Endothelial cell of umbilical vein (primary cell): Measurements from ENCODE around the gene MECP2. TPM values are rescaled to one million over a fixed set of nuclear protein-coding genes. Genes with fewer than 3 reads are reported as not detected.

Experiments used
- BruUV-seq: library from RNA; stranded (reverse); fragments of 400-500 nt; replicated peaks from 2 replicates; lab custom pipeline; 2021; lab: Mats Ljungman, UMichigan
- CTCF ChIA-PET: fragments of 300-600, 350-600 bp; sonication (Branson Sonifier 250); formaldehyde crosslinking; loops from one replicate; lab custom pipeline; 2021; ENCODE audit warnings: antibody characterized with exemption, inconsistent platforms; lab: Charles Lee
- POLR2A ChIA-PET: fragments of 300-600, 350-600 bp; sonication (Branson Sonifier 250); formaldehyde crosslinking; loops from one replicate; lab custom pipeline; 2021; ENCODE audit warnings: antibody characterized with exemption, inconsistent platforms; lab: Charles Lee
- DNase-seq: peaks from one replicate; pipeline ENCODE4 v3.0.0-alpha.2; 2011; ENCODE audit warnings: low read depth, low spot score
- FAIRE-seq: peaks from 2 replicates; lab custom pipeline; 2011; peaks lifted over from hg19 to GRCh38; lab: Jason Lieb, UNC
- H2AFZ ChIP-seq: 2 replicates; pipeline ENCODE4 v1.6.0; 2012; ENCODE audit warnings: low read depth, low read length, control low read depth, inconsistent platforms
- H3K27ac ChIP-seq: 2 replicates; pipeline ENCODE4 v1.5.1; 2011; ENCODE audit warnings: low read depth, mild to moderate bottlenecking, control low read depth, low read length, moderate library complexity; ENCODE audit not compliant: insufficient read depth
- H3K27me3 ChIP-seq, 2 experiments: 2 replicates each; pipeline versions ENCODE4 v1.6.0 to v1.6.1; 2011; ENCODE audit warnings: low read length in 2 of 2, mixed read lengths in 1 of 2; ENCODE audit not compliant: control insufficient read depth in 2 of 2, insufficient read depth in 2 of 2
- H3K36me3 ChIP-seq, 2 experiments: 2 replicates in 1 of 2; 3 replicates in 1 of 2; pipeline ENCODE4 v1.5.1; 2011; ENCODE audit warnings: low read length in 2 of 2, mild to moderate bottlenecking in 1 of 2, moderate library complexity in 1 of 2; ENCODE audit not compliant: control insufficient read depth in 2 of 2, insufficient read depth in 2 of 2; ENCODE audit errors: extremely low read depth in 1 of 2
- H3K4me1 ChIP-seq: 3 replicates; pipeline ENCODE4 v1.5.1; 2011; ENCODE audit warnings: mild to moderate bottlenecking, low read length; ENCODE audit not compliant: control insufficient read depth, insufficient read depth; ENCODE audit errors: extremely low read depth
- H3K4me2 ChIP-seq: 2 replicates; pipeline ENCODE4 v1.6.1; 2011; ENCODE audit warnings: low read length, control low read depth, mixed read lengths; ENCODE audit not compliant: insufficient read depth
- H3K4me3 ChIP-seq, 3 experiments: fragments of 200-600 bp in 1 of 3; sonication (generic), shearing (Covaris generic) in 1 of 3; replicated peaks in 1 of 3; 2 replicates each; pipeline ENCODE4 v1.5.1; 2011 to 2016; ENCODE audit warnings: control low read depth in 3 of 3, low read length in 3 of 3, mild to moderate bottlenecking in 2 of 3, inconsistent platforms in 1 of 3, low read depth in 1 of 3, moderate library complexity in 1 of 3; ENCODE audit not compliant: insufficient read depth in 1 of 3
- H3K79me2 ChIP-seq: 2 replicates; pipeline ENCODE4 v1.6.0; 2012; ENCODE audit warnings: low read length, inconsistent platforms; ENCODE audit not compliant: control insufficient read depth, insufficient read depth
- H3K9ac ChIP-seq: replicated peaks from 2 replicates; pipeline ENCODE3; 2011; ENCODE audit warnings: low read length, control low read depth; ENCODE audit not compliant: insufficient read depth; ENCODE audit errors: extremely low read depth
- H3K9me1 ChIP-seq: replicated peaks from 3 replicates; pipeline ENCODE4 v1.6.0; 2011; ENCODE audit warnings: mild to moderate bottlenecking, low read length; ENCODE audit not compliant: control insufficient read depth, insufficient read depth; ENCODE audit errors: extremely low read depth
- H3K9me3 ChIP-seq: replicated peaks from 2 replicates; pipeline ENCODE4 v1.5.1; 2012; ENCODE audit warnings: low read length, inconsistent platforms; ENCODE audit not compliant: control insufficient read depth, insufficient read depth
- H4K20me1 ChIP-seq: replicated peaks from 2 replicates; pipeline ENCODE3; 2011; ENCODE audit warnings: mild to moderate bottlenecking, low read length; ENCODE audit not compliant: control insufficient read depth, insufficient read depth; ENCODE audit errors: extremely low read depth
- EZH2 ChIP-seq: IDR thresholded peaks from 2 replicates; pipeline ENCODE4 v1.6.1; 2012; ENCODE audit warnings: borderline replicate concordance, low read depth, mild to moderate bottlenecking, moderate library complexity, low read length, inconsistent platforms; ENCODE audit not compliant: severe bottlenecking
- FOS ChIP-seq: IDR thresholded peaks from 2 replicates; pipeline ENCODE4 v1.6.1; 2011; ENCODE audit warnings: mild to moderate bottlenecking, low read length, moderate library complexity, borderline replicate concordance; ENCODE audit not compliant: insufficient read depth
- GATA2 ChIP-seq: IDR thresholded peaks from 2 replicates; pipeline ENCODE4 v1.7.0; 2011; ENCODE audit warnings: low read depth, mild to moderate bottlenecking, moderate library complexity, mixed read lengths, low read length; ENCODE audit not compliant: insufficient read length, insufficient read depth
- JUN ChIP-seq: IDR thresholded peaks from 2 replicates; pipeline ENCODE4 v1.6.1; 2011; ENCODE audit warnings: borderline replicate concordance, low read depth; ENCODE audit not compliant: insufficient read length, insufficient read depth
- MYC ChIP-seq: IDR thresholded peaks from one replicate; pipeline ENCODE4 v1.6.1; 2011; ENCODE audit warnings: mild to moderate bottlenecking, low read depth, low read length
- POLR2A ChIP-seq: IDR thresholded peaks from 2 replicates; pipeline ENCODE4 v1.6.1; 2012; ENCODE audit warnings: low read depth, mild to moderate bottlenecking, control low read depth, low read length
- POLR2AphosphoS5 ChIP-seq: IDR thresholded peaks from 2 replicates; pipeline ENCODE4 v1.6.1; 2012; ENCODE audit warnings: low read depth, mild to moderate bottlenecking, control low read depth, low read length, moderate library complexity; ENCODE audit not compliant: insufficient read depth
- dilution Hi-C: fragments of 300-500 bp; cut with MboI; formaldehyde crosslinking; loops from one replicate; pipeline ENCODE4 v1.15.0; 2019; ENCODE audit warnings: low sequenced_read_pairs; ENCODE audit not compliant: extremely low pct_ligation_motif_present
- intact Hi-C: fragments of 100-400 bp; cut with micrococcal nuclease; formaldehyde crosslinking; loops from one replicate; pipeline ENCODE4 v1.10.0; 2022
- polyA plus RNA-seq, 4 experiments: library from polyadenylated mRNA; depleted of rRNA in 3 of 4; stranded (reverse) in 3 of 4; unstranded in 1 of 4; fragments of >200 nt; gene quantifications; 2 replicates each; pipeline versions ENCODE4 v1.2.1 to v1.2.3, GENCODE V29; 2011 to 2012; ENCODE audit warnings: missing spikeins in 1 of 4
- total RNA-seq: library from RNA; stranded (reverse); gene quantifications from 2 replicates; pipeline ENCODE4 v1.2.3, GENCODE V29; 2021
- TF ChIP-seq, protein P1 (sequence below): IDR thresholded peaks from 2 replicates; pipeline ENCODE4 v1.6.1; 2011; ENCODE audit not compliant: insufficient read depth, insufficient read length
- TF ChIP-seq, protein P2 (sequence below), 2 donors: IDR thresholded peaks; 1 replicate in 1 of 2; 2 replicates in 1 of 2; pipeline ENCODE4 v1.5.1; 2011; ENCODE audit warnings: low read length in 2 of 2, mild to moderate bottlenecking in 2 of 2, moderate library complexity in 2 of 2, control low read depth in 1 of 2, inconsistent platforms in 1 of 2, low read depth in 1 of 2; ENCODE audit not compliant: insufficient read depth in 1 of 2; ENCODE audit errors: extremely low read depth in 1 of 2

The MECP2 gene
- total and polyA plus RNA-seq, 2 donors (not counting 3 experiments of a cell fraction or from before 2014, with no cell fraction given), result 9.0 to 45.3 TPM

DNA sequence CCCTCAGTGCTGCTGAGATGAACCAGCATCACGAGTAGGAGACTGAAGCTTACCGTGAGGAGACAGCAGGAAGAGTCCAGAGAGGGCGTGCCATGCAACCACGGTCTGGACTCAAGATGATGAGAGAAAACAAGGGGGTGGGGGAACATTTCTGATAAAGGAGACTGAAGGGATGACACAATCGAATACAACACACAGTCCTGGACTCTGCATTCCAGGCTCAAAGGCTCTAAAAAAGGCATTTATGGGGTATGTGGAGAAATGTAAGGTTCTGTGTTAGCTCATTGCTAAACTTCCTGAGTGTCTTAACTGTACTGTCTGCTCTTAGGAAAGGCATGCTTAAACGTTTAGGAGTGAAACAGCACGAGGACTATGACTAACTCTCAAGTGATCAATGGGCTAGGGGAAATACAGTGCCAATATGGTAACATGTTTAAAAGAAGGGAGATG lies 57.2 kb downstream of the MECP2 start:
- Histone ChIP-seq H3K36me3 (peaks cover 0 to 3% of the 10 kb centered on the region in 2 experiments), H3K9me1 (no peaks in the 10 kb centered on the region), H3K4me3 (no peak overlapping the region), H3K4me1 (peaks cover 11% of the 10 kb centered on the region), H2AFZ (no peak overlapping the region), H3K79me2 (peaks cover 46% of the 10 kb centered on the region), H3K9ac (no peak overlapping the region), H3K27me3 (no peaks in the 10 kb centered on the region), H3K4me2 (no peak overlapping the region), H3K27ac (peak overlapping the region; percentile 7), H3K9me3 (no peaks in the 10 kb centered on the region), H4K20me1 (no peaks in the 10 kb centered on the region)
- FAIRE-seq (peak; percentile 73), DNase-seq (peak; percentile 11)
- dilution Hi-C loops, result no loop called here
- no peak for TF ChIP-seq FOS
- no TSS peak for BruUV-seq
- ChIA-PET CTCF (interaction anchor here (1.2 to 1.5 kb wide), 2 partner anchors 19 to 27 kb away, joined by 3 to 6 read pairs; no protein-coding TSS in a partner anchor), POLR2A (no interaction called here)
- intact Hi-C loops, result loop anchor here (10.0 kb wide), 1 partner anchor 276 kb away; the partner anchor contains the start of gene PLXNB3

DNA sequence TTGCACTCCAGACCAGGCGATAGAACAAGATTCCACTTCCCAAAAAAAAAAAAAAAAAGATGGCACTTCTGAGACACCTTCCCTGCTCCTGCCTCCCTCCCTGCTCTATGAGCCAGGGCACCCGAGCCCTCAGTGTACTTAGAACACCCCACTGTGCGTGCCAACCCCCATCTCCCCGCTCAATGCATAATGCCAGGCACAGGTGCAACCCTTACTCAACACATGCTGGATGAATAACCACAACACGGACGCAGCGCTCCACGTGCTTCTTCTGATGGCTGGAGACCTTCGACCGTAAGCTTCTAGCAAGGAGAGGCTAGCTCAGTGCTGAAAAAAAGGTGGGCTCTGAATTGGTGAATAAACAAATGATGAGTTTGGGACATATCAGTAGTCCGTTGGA lies 57.9 kb downstream of the MECP2 start:
- no peak overlapping the region for H3K4me2 ChIP-seq
- peaks cover 43% of the 10 kb centered on the region for H3K79me2 ChIP-seq
- ChIA-PET CTCF (interaction anchor here (1.2 kb wide), 1 partner anchor 18 kb away, joined by 3 read pairs; no protein-coding TSS in a partner anchor), POLR2A (no interaction called here)
- H3K27ac ChIP-seq, result no peak overlapping the region
- no TSS peak for BruUV-seq
- peaks cover 0 to 3% of the 10 kb centered on the region in 2 experiments for H3K36me3 ChIP-seq
- H3K9ac ChIP-seq, result no peak overlapping the region
- DNase-seq (no peak), FAIRE-seq (no peak)
- H3K27me3 ChIP-seq, result no peaks in the 10 kb centered on the region
- no peak overlapping the region for H2AFZ ChIP-seq
- no peak overlapping the region for H3K4me3 ChIP-seq
- no peaks in the 10 kb centered on the region for H3K9me1 ChIP-seq
- TF ChIP-seq MYC (no peak), JUN (no peak), GATA2 (no peak), POLR2AphosphoS5 (no peak), FOS (no peak), EZH2 (no peak), POLR2A (no peak)
- TF ChIP-seq, protein P1, sequence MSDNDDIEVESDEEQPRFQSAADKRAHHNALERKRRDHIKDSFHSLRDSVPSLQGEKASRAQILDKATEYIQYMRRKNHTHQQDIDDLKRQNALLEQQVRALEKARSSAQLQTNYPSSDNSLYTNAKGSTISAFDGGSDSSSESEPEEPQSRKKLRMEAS, result no peak
- TF ChIP-seq, protein P2, sequence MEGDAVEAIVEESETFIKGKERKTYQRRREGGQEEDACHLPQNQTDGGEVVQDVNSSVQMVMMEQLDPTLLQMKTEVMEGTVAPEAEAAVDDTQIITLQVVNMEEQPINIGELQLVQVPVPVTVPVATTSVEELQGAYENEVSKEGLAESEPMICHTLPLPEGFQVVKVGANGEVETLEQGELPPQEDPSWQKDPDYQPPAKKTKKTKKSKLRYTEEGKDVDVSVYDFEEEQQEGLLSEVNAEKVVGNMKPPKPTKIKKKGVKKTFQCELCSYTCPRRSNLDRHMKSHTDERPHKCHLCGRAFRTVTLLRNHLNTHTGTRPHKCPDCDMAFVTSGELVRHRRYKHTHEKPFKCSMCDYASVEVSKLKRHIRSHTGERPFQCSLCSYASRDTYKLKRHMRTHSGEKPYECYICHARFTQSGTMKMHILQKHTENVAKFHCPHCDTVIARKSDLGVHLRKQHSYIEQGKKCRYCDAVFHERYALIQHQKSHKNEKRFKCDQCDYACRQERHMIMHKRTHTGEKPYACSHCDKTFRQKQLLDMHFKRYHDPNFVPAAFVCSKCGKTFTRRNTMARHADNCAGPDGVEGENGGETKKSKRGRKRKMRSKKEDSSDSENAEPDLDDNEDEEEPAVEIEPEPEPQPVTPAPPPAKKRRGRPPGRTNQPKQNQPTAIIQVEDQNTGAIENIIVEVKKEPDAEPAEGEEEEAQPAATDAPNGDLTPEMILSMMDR (IDR thresholded peaks at IDR 0.05; ENCODE audit: extremely low read depth in 1 of 2, insufficient read depth in 1 of 2, low read depth in 1 of 2, low read length in 2 of 2), result no peak
- peaks cover 11% of the 10 kb centered on the region for H3K4me1 ChIP-seq
- H4K20me1 ChIP-seq, result no peaks in the 10 kb centered on the region
- no peaks in the 10 kb centered on the region for H3K9me3 ChIP-seq
- intact Hi-C loops (no loop called here), dilution Hi-C loops (no loop called here)
